Measurements from ENCODE around the gene SWAP70.

The SWAP70 gene

DNA sequence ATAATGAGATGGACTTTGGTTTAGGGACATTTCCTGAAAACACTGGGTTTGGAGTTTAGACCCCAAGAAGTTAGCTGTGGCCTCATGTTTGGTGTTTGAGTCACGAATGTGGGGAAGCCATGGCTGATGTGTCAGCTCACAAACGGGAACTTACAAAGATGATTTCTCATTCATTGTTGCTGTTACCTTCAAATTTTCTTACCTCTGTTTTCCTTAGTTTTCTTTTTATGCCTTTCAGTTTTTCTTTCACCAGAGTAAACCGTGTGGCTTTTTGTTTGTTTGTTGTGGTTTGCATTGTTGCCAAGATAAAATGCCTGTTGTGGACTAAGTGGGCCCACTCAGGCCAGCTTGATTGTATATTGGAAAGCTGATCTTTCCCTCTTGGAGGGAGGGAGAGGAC lies 89.1 kb downstream of the SWAP70 start:
- H3K9me3 ChIP-seq (ENCODE audit: insufficient read depth, low read depth, low read length): no peaks in the 10 kb centered on the region
- WGBS: 88% methylated on average over 3 of the region's 3 CpGs
- H3K4me3 ChIP-seq (ENCODE audit: low read length): no peak overlapping the region
- H3K4me1 ChIP-seq (ENCODE audit: insufficient read depth, low read length): peaks cover 13% of the 10 kb centered on the region
- peaks cover 33% of the 10 kb centered on the region for H3K36me3 ChIP-seq (ENCODE audit: insufficient read depth, low read length)
- H3K9ac ChIP-seq (ENCODE audit: low read depth, low read length): no peak overlapping the region
- no peak overlapping the region for H3K27ac ChIP-seq (ENCODE audit: low read depth, low read length)
- no peaks in the 10 kb centered on the region for H3K27me3 ChIP-seq (ENCODE audit: insufficient read depth, low read length)

GRCh38 chr11:9754010-9754471 lies 90.2 kb downstream of the SWAP70 start:
- Histone ChIP-seq H3K4me1 (ENCODE audit: insufficient read depth, low read length) (peaks cover 15% of the 10 kb centered on the region), H3K36me3 (ENCODE audit: insufficient read depth, low read length) (peaks cover 29% of the 10 kb centered on the region), H3K4me3 (ENCODE audit: low read length) (no peak overlapping the region), H3K27me3 (ENCODE audit: insufficient read depth, low read length) (no peaks in the 10 kb centered on the region), H3K27ac (ENCODE audit: low read depth, low read length) (peak overlapping the region; percentile 9; the same call in 1 of the 2 replicates), H3K9me3 (ENCODE audit: insufficient read depth, low read depth, low read length) (no peaks in the 10 kb centered on the region), H3K9ac (ENCODE audit: low read depth, low read length) (no peak overlapping the region)
- 94% methylated on average over 3 of the region's 3 CpGs for WGBS

DNA sequence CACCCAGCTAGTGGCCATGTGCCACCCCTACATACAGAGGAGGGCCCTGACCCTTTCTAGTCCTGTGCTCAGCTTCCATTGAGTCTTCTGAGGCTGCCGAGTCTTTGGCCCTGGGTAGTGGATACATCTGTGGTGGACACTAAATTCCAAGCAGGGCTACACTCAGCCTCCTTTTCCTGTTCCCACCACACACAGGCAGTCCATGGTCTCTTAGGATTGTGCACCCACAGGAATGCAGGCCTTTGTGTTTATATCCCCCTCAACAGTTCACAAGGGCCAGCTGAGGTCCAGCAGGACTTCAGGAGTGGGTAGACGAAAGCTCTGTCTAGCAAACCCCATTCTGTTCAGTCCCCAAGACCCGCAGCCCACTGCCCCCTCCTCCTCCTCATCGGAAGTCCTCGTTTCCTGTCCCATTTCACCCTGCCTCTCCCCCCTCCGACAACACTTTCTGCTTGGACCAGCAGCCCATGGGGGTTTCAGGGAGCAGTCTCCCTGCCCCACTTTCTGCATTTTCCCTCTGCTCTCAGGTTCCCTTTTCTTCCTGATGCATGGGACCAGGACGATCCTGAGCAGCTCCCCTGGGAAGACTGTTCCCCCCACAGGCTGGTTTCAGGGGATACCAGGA lies 91.8 kb downstream of the SWAP70 start:
- H3K27ac ChIP-seq (ENCODE audit: low read depth, low read length): no peak overlapping the region
- H3K9ac ChIP-seq (ENCODE audit: low read depth, low read length): no peak overlapping the region
- no peak overlapping the region for H3K4me3 ChIP-seq (ENCODE audit: low read length)
- H3K36me3 ChIP-seq (ENCODE audit: insufficient read depth, low read length): peaks cover 17% of the 10 kb centered on the region
- H3K4me1 ChIP-seq (ENCODE audit: insufficient read depth, low read length): peaks cover 15% of the 10 kb centered on the region
- H3K27me3 ChIP-seq (ENCODE audit: insufficient read depth, low read length): no peaks in the 10 kb centered on the region
- 81% methylated on average over 7 of the region's 7 CpGs for WGBS
- no peaks in the 10 kb centered on the region for H3K9me3 ChIP-seq (ENCODE audit: insufficient read depth, low read depth, low read length)

DNA sequence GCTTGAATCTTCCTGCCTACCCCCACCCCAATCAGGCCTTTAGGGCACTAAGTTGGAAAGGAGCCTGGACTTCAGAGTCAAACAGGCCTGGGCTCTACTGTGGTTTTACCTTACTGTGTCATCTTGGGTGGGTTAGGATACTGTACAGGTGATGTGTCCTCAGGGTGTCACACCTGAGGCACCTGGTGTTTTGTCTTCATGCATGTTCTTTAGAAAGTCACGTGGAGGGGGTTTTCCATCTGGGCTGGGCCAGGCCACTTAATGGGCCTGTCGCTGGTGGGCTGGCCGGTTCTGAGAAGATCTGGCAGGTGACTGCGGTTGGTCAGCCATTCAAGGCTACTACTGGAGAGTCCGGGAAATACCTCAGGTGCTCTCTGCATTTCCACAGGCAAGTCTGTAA lies 92.6 kb downstream of the SWAP70 start:
- Histone ChIP-seq H3K4me3 (ENCODE audit: low read length) (no peak overlapping the region), H3K27ac (ENCODE audit: low read depth, low read length) (no peak overlapping the region), H3K36me3 (ENCODE audit: insufficient read depth, low read length) (peaks cover 9% of the 10 kb centered on the region), H3K9me3 (ENCODE audit: insufficient read depth, low read depth, low read length) (no peaks in the 10 kb centered on the region), H3K27me3 (ENCODE audit: insufficient read depth, low read length) (no peaks in the 10 kb centered on the region), H3K9ac (ENCODE audit: low read depth, low read length) (no peak overlapping the region), H3K4me1 (ENCODE audit: insufficient read depth, low read length) (peaks cover 15% of the 10 kb centered on the region)
- WGBS: 95% methylated on average over 5 of the region's 5 CpGs

DNA sequence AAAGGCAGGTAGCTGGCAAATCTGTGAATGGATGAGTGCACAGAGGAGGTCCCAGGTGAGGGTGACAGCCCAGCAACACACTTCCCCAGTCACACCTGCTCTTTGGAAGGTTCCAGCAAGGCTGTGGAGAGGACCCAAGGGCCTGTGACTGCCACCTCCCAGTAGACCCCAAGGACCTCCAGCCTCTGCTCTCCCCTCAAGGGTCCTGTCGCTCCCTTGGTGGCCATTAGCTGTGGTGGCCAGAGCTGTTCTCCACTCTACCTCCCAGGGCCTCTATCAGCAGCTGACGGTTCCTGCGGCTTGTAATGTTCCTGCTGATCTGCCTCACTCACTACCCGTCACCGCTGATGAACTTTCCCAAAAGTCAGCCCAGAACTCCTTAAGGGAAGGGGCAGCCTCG lies 93.0 kb downstream of the SWAP70 start:
- H3K9me3 ChIP-seq (ENCODE audit: insufficient read depth, low read depth, low read length): no peaks in the 10 kb centered on the region
- peaks cover 15% of the 10 kb centered on the region for H3K4me1 ChIP-seq (ENCODE audit: insufficient read depth, low read length)
- WGBS: 93% methylated on average over 6 of the region's 6 CpGs
- H3K27ac ChIP-seq (ENCODE audit: low read depth, low read length): no peak overlapping the region
- H3K36me3 ChIP-seq (ENCODE audit: insufficient read depth, low read length): peaks cover 5% of the 10 kb centered on the region
- no peak overlapping the region for H3K4me3 ChIP-seq (ENCODE audit: low read length)
- H3K9ac ChIP-seq (ENCODE audit: low read depth, low read length): no peak overlapping the region
- no peaks in the 10 kb centered on the region for H3K27me3 ChIP-seq (ENCODE audit: insufficient read depth, low read length)

DNA sequence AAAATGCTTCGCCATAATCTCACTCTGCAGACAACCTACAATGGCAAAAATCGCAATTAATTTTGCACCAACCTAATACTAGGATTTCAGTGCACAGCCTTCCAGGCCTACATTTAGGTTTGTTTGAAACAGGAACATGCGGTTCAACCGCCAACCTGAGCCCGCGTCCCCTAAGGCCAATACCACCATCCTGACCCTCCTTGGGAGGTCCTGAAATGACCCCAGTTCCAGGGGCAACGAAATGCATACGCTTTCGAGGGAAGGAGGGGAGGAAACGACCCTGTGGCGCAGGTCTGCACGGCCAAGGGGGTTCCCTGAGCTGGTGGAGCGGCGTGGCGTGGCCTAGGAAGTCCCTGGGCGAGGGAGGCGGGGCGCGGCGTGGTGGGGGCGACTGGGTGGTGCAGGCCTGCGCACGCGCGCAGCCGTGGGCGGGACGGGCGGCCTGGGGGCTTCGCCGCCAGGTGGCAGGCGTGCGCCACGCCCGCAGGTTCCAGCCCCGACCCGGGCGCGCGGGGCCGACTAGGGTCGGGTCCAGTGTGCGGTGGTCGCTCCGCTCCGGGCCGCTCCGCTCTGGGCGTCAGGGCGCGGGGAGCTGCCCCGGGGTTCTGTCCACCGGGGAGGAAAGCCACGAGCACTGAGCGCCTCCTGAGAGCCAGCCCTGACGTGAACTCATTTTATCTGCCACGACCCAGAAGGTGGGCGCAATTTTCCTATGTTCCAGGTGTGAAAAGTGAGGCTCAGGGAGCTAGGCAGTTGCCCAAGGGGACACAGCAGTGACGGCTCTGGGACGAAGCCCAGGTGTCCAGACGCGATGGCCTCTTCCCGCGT lies 94.1 kb downstream of the SWAP70 start:
- Histone ChIP-seq H3K9me3 (ENCODE audit: insufficient read depth, low read depth, low read length) (no peaks in the 10 kb centered on the region), H3K4me1 (ENCODE audit: insufficient read depth, low read length) (peaks cover 15% of the 10 kb centered on the region), H3K36me3 (ENCODE audit: insufficient read depth, low read length) (no peaks in the 10 kb centered on the region), H3K27me3 (ENCODE audit: insufficient read depth, low read length) (no peaks in the 10 kb centered on the region), H3K27ac (ENCODE audit: low read depth, low read length) (peak overlapping the region; percentile 50), H3K9ac (ENCODE audit: low read depth, low read length) (peak overlapping the region; percentile 76), H3K4me3 (ENCODE audit: low read length) (peak overlapping the region; percentile 63)
- WGBS: 8% methylated on average over 64 of the region's 64 CpGs

- Histone ChIP-seq H3K9me3 (ENCODE audit: insufficient read depth, low read depth, low read length) (no peaks in the 10 kb centered on the region), H3K27ac (ENCODE audit: low read depth, low read length) (peak overlapping the region; percentile 50; the same call in 1 of the 2 replicates), H3K9ac (ENCODE audit: low read depth, low read length) (peak overlapping the region; percentile 76), H3K4me1 (ENCODE audit: insufficient read depth, low read length) (peaks cover 12% of the 10 kb centered on the region), H3K27me3 (ENCODE audit: insufficient read depth, low read length) (no peaks in the 10 kb centered on the region), H3K4me3 (ENCODE audit: low read length) (peak overlapping the region; percentile 63), H3K36me3 (ENCODE audit: insufficient read depth, low read length) (no peaks in the 10 kb centered on the region)
- WGBS: 27% methylated on average over 57 of the region's 58 CpGs
These were observed 95.0 kb downstream of the SWAP70 start for GRCh38 chr11:9758637-9759518.

DNA sequence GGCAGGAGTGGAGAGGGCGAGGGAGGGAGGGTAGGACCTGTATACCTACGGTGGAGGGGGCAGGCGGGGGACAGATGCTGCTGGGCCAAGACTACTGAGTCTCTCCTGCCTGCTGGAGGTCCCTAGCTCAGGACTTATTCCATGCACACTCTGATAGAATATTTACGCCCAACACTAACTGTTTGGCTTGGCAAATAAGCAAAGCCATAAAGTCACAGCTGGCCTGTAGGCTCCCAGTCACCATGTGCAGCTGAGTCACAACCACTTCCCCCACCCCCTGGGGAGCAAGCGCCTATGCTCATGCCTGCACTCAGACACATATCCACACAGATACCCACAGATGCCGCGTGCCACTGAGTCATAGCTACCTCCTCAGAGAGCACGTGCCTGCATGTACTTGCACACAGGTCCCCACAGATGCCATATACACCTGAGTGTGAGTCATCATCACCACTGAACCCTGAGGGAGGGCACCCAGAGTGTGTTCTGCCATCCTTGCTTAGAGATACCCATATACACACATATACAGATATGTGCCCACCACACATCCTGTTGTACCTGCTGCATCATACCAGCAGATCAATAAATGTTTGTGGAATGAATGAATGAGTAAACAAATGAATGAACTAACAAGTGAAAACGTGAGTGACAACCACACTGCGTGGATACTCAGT lies 95.8 kb downstream of the SWAP70 start:
- Histone ChIP-seq H3K4me1 (ENCODE audit: insufficient read depth, low read length) (peaks cover 8% of the 10 kb centered on the region), H3K9ac (ENCODE audit: low read depth, low read length) (no peak overlapping the region), H3K4me3 (ENCODE audit: low read length) (no peak overlapping the region; the same call in 1 of the 2 replicates)

GRCh38 chr11:9760193-9760575 lies 96.3 kb downstream of the SWAP70 start:
- 95% methylated on average over 3 of the region's 3 CpGs for WGBS
- Histone ChIP-seq H3K27ac (ENCODE audit: low read depth, low read length) (no peak overlapping the region), H3K9ac (ENCODE audit: low read depth, low read length) (no peak overlapping the region), H3K27me3 (ENCODE audit: insufficient read depth, low read length) (no peaks in the 10 kb centered on the region), H3K4me3 (ENCODE audit: low read length) (no peak overlapping the region), H3K4me1 (ENCODE audit: insufficient read depth, low read length) (peaks cover 11% of the 10 kb centered on the region), H3K9me3 (ENCODE audit: insufficient read depth, low read depth, low read length) (no peaks in the 10 kb centered on the region), H3K36me3 (ENCODE audit: insufficient read depth, low read length) (no peaks in the 10 kb centered on the region)

More for the DNA sequence above, 95.8 kb downstream of the SWAP70 start:
- 88% methylated on average over 10 of the region's 10 CpGs for WGBS
- H3K9me3 ChIP-seq (ENCODE audit: insufficient read depth, low read depth, low read length): no peaks in the 10 kb centered on the region
- no peaks in the 10 kb centered on the region for H3K27me3 ChIP-seq (ENCODE audit: insufficient read depth, low read length)
- H3K27ac ChIP-seq (ENCODE audit: low read depth, low read length): no peak overlapping the region
- H3K36me3 ChIP-seq (ENCODE audit: insufficient read depth, low read length): no peaks in the 10 kb centered on the region

- no peak overlapping the region for H3K9ac ChIP-seq (ENCODE audit: low read depth, low read length)
- no peak overlapping the region for H3K4me3 ChIP-seq (ENCODE audit: low read length)
- no peaks in the 10 kb centered on the region for H3K36me3 ChIP-seq (ENCODE audit: insufficient read depth, low read length)
- H3K4me1 ChIP-seq (ENCODE audit: insufficient read depth, low read length): peaks cover 14% of the 10 kb centered on the region
- H3K27ac ChIP-seq (ENCODE audit: low read depth, low read length): no peak overlapping the region
- WGBS: 82% methylated on average over 6 of the region's 6 CpGs
- H3K9me3 ChIP-seq (ENCODE audit: insufficient read depth, low read depth, low read length): no peaks in the 10 kb centered on the region
- H3K27me3 ChIP-seq (ENCODE audit: insufficient read depth, low read length): no peaks in the 10 kb centered on the region
These were observed 97.6 kb downstream of the SWAP70 start for GRCh38 chr11:9761441-9761945.
